ENCODE measurements around the gene TRA2B. TPM values are rescaled to one million over a fixed set of nuclear protein-coding genes. Genes with fewer than 3 reads are reported as not detected.
A peak's percentile ranks its signal among the peaks of the same experiment; 100 is the strongest.

The TRA2B gene
- total RNA-seq, 1 donor from 2014 or later = 120 TPM

DNA sequence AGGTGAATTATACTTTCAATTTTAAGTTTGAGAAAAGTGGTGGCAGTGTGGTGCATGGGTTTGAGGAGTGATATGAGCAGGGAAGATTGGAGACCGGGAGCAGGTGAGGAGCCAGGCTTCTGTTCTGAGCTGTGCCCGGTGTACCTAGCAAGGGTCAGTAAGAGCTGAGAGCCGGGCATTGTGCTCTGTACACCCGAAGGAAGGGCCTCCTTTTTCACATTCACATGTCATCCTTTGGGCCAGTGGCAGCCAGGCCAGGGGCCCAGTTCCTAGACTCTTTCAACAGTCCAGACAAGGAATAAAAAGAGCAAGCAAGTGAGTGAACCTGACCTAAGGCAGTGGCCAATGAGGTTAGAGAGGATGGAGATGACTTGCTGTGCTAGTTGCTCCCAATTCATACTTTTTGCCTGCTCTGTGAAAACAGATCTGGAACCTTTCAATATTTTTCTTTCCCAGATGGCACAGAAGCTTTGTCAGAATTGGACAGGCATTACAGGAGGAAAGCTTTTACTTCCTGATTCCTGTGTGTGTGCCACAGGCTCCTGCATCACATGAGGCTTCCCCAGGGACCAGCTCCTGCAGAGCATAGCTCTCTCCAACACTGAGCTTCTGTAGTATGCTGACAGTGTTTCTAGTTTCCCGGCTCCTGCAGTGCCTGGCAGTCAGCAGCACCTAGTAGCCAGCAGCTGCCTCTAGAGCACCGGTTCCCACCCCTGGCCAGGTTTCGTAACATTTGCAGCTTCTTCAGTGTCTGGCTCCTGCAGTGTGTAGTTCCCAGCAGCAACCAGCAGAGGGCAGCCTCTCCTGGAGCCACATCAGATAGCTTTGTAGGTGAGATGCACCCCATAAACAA is 5.3 kb upstream of the TRA2B start:
- peak overlapping the region; percentile 60 for H3K4me2 ChIP-seq (ENCODE audit: low read length)

DNA sequence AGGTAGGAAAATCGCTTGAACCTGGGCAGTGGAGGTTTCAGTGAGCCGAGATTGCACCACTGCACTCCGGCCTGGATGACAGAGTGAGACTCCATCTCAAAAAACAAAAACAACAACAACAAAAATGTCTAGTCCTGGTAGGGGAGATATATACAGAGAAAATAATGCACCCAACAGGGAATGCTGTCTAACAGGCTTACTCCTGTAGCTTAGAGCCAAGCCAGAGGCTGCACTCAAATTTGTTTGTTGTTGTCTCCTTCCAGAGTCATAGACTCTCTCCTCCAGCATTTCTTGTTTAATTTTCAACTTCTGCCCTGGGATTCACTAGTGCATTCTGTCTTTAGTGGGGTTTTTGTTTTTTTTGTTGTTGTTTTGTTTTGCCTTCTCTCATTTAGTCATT is 4.6 kb upstream of the TRA2B start:
- H4K20me1 ChIP-seq (ENCODE audit: insufficient read depth, low read length) = no peaks in the 10 kb centered on the region
- H3K4me2 ChIP-seq (ENCODE audit: low read length) = no peak overlapping the region
- H3K4me3 Mint-ChIP-seq (ENCODE audit: unreplicated experiment) = no peak overlapping the region
- H3K4me1 ChIP-seq (ENCODE audit: insufficient read depth, low read length) = peaks cover 3% of the 10 kb centered on the region
- no peaks in the 10 kb centered on the region for H3K4me1 Mint-ChIP-seq (ENCODE audit: low read depth, unreplicated experiment)
- peaks cover 5% of the 10 kb centered on the region for H3K79me2 ChIP-seq (ENCODE audit: insufficient read depth, low read length)
- no peaks in the 10 kb centered on the region for H3K36me3 ChIP-seq (ENCODE audit: insufficient read depth, low read length)
- DNase-seq (ENCODE audit: low read depth) (no peak), FAIRE-seq (no peak)
- no peak overlapping the region for H3K9ac ChIP-seq (ENCODE audit: low read length)
- H3K9me3 ChIP-seq (ENCODE audit: insufficient read depth, low read depth, low read length) = no peaks in the 10 kb centered on the region
- no peak for TF ChIP-seq EZH2 (IDR thresholded peaks at IDR 0.05; ENCODE audit: insufficient read depth, low read length)
- TF ChIP-seq, protein P1, sequence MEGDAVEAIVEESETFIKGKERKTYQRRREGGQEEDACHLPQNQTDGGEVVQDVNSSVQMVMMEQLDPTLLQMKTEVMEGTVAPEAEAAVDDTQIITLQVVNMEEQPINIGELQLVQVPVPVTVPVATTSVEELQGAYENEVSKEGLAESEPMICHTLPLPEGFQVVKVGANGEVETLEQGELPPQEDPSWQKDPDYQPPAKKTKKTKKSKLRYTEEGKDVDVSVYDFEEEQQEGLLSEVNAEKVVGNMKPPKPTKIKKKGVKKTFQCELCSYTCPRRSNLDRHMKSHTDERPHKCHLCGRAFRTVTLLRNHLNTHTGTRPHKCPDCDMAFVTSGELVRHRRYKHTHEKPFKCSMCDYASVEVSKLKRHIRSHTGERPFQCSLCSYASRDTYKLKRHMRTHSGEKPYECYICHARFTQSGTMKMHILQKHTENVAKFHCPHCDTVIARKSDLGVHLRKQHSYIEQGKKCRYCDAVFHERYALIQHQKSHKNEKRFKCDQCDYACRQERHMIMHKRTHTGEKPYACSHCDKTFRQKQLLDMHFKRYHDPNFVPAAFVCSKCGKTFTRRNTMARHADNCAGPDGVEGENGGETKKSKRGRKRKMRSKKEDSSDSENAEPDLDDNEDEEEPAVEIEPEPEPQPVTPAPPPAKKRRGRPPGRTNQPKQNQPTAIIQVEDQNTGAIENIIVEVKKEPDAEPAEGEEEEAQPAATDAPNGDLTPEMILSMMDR (IDR thresholded peaks at IDR 0.05; ENCODE audit: insufficient read depth, low read depth, low read length) = no peak
- no peaks in the 10 kb centered on the region for H3K36me3 Mint-ChIP-seq (ENCODE audit: low read depth, unreplicated experiment)
- no peak overlapping the region for H3K27ac ChIP-seq (ENCODE audit: low read depth, low read length)
- H2AFZ ChIP-seq (ENCODE audit: low read depth, low read length) = no peak overlapping the region
- no peak overlapping the region for H3K27ac Mint-ChIP-seq (ENCODE audit: unreplicated experiment)
- H3K4me3 ChIP-seq (ENCODE audit: insufficient read depth, low read depth, low read length) = no peak overlapping the region
- peaks cover 5% of the 10 kb centered on the region for H3K27me3 ChIP-seq (ENCODE audit: insufficient read depth, low read length)
- H3K27me3 Mint-ChIP-seq (ENCODE audit: low read depth, unreplicated experiment) = peaks cover 3% of the 10 kb centered on the region
- H3K9me3 Mint-ChIP-seq (ENCODE audit: unreplicated experiment) = no peaks in the 10 kb centered on the region

More for the DNA sequence above, 5.3 kb upstream of the TRA2B start:
- H3K4me1 Mint-ChIP-seq (ENCODE audit: low read depth, unreplicated experiment) = no peaks in the 10 kb centered on the region
- no peak overlapping the region for H3K27ac Mint-ChIP-seq (ENCODE audit: unreplicated experiment)
- peak overlapping the region; percentile 35 for H2AFZ ChIP-seq (ENCODE audit: low read depth, low read length)
- no peak for FAIRE-seq
- H3K4me1 ChIP-seq (ENCODE audit: insufficient read depth, low read length) = peaks cover 3% of the 10 kb centered on the region
- H3K79me2 ChIP-seq (ENCODE audit: insufficient read depth, low read length) = no peaks in the 10 kb centered on the region
- H3K27ac ChIP-seq (ENCODE audit: low read depth, low read length) = no peak overlapping the region
- no peak overlapping the region for H3K9ac ChIP-seq (ENCODE audit: low read length)
- H3K27me3 Mint-ChIP-seq (ENCODE audit: low read depth, unreplicated experiment) = peaks cover 3% of the 10 kb centered on the region
- H3K36me3 Mint-ChIP-seq (ENCODE audit: low read depth, unreplicated experiment) = no peaks in the 10 kb centered on the region
- DNase-seq (ENCODE audit: low read depth) = peak; percentile 41
- H4K20me1 ChIP-seq (ENCODE audit: insufficient read depth, low read length) = no peaks in the 10 kb centered on the region
- TF ChIP-seq EZH2 (IDR thresholded peaks at IDR 0.05; ENCODE audit: insufficient read depth, low read length) = no peak
- TF ChIP-seq, protein P1 (IDR thresholded peaks at IDR 0.05; ENCODE audit: insufficient read depth, low read depth, low read length) = peak; percentile 97
- no peaks in the 10 kb centered on the region for H3K9me3 Mint-ChIP-seq (ENCODE audit: unreplicated experiment)
- peaks cover 5% of the 10 kb centered on the region for H3K27me3 ChIP-seq (ENCODE audit: insufficient read depth, low read length)
- no peak overlapping the region for H3K4me3 ChIP-seq (ENCODE audit: insufficient read depth, low read depth, low read length)
- H3K9me3 ChIP-seq (ENCODE audit: insufficient read depth, low read depth, low read length) = no peaks in the 10 kb centered on the region
- no peaks in the 10 kb centered on the region for H3K36me3 ChIP-seq (ENCODE audit: insufficient read depth, low read length)
- no peak overlapping the region for H3K4me3 Mint-ChIP-seq (ENCODE audit: unreplicated experiment)

DNA sequence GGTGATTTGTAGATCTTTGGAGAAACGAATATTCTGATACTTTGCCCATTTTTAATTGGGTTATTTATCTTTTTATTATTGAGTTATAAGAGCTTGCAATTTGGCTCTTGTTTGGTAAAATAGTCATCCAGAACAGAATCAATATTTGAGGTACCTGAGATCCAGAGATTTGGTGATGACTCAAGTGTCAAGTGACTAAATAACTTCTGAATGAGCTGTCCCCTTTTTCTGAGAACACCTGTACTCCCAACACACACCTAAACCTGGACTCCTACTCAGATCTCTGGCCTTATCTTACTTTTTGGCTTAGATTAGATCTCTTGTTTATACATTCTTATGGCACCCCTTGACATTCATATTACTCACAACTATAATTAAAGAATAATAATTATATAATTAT is 3.1 kb upstream of the TRA2B start:
- peaks cover 3% of the 10 kb centered on the region for H3K27me3 Mint-ChIP-seq (ENCODE audit: low read depth, unreplicated experiment)

More for the DNA sequence above, 3.1 kb upstream of the TRA2B start:
- Mint-ChIP-seq H3K27ac (ENCODE audit: unreplicated experiment) (no peak overlapping the region), H3K9me3 (ENCODE audit: unreplicated experiment) (no peaks in the 10 kb centered on the region), H3K36me3 (ENCODE audit: low read depth, unreplicated experiment) (no peaks in the 10 kb centered on the region), H3K4me1 (ENCODE audit: low read depth, unreplicated experiment) (no peaks in the 10 kb centered on the region), H3K4me3 (ENCODE audit: unreplicated experiment) (no peak overlapping the region)
- no peak overlapping the region for H3K27ac ChIP-seq (ENCODE audit: low read depth, low read length)
- TF ChIP-seq, protein P1 (IDR thresholded peaks at IDR 0.05; ENCODE audit: insufficient read depth, low read depth, low read length) = no peak
- TF ChIP-seq EZH2 (IDR thresholded peaks at IDR 0.05; ENCODE audit: insufficient read depth, low read length) = no peak
- H3K36me3 ChIP-seq (ENCODE audit: insufficient read depth, low read length) = no peaks in the 10 kb centered on the region
- H3K4me2 ChIP-seq (ENCODE audit: low read length) = no peak overlapping the region
- peaks cover 13% of the 10 kb centered on the region for H4K20me1 ChIP-seq (ENCODE audit: insufficient read depth, low read length)
- H3K79me2 ChIP-seq (ENCODE audit: insufficient read depth, low read length) = peaks cover 20% of the 10 kb centered on the region
- no peak overlapping the region for H3K9ac ChIP-seq (ENCODE audit: low read length)
- no peak overlapping the region for H3K4me3 ChIP-seq (ENCODE audit: insufficient read depth, low read depth, low read length)
- no peak for DNase-seq (ENCODE audit: low read depth)
- peaks cover 3% of the 10 kb centered on the region for H3K4me1 ChIP-seq (ENCODE audit: insufficient read depth, low read length)
- no peak overlapping the region for H2AFZ ChIP-seq (ENCODE audit: low read depth, low read length)
- no peak for FAIRE-seq
- peaks cover 2% of the 10 kb centered on the region for H3K27me3 ChIP-seq (ENCODE audit: insufficient read depth, low read length)
- no peaks in the 10 kb centered on the region for H3K9me3 ChIP-seq (ENCODE audit: insufficient read depth, low read depth, low read length)

All from astrocyte (in vitro differentiated cells and primary cell).